GM18867 (cell line): Measurements from ENCODE around the gene CD1B.
"Not testable (repeated sequence)": the region's sequence is repeated elsewhere in the genome, so short reads cannot be mapped to it uniquely, and the experiment has no call there.

Experiments used
- ATAC-seq: cut with Tn5 transposase; IDR thresholded peaks from one replicate; pipeline ENCODE4 v1.9.1; 2021; ENCODE audit warnings: mild to moderate bottlenecking, moderate library complexity; ENCODE audit not compliant: unreplicated experiment

The CD1B gene

GRCh38 chr1:158331481-158332150 lies at the start of gene CD1B:
CD1B (minus strand) TSS chr1:158331531; CDS start chr1:158331423, 108 bp downstream.
- no peak for ATAC-seq

- ATAC-seq: no peak
These were observed 43.5 kb upstream of the CD1B start for GRCh38 chr1:158374860-158375259.

DNA sequence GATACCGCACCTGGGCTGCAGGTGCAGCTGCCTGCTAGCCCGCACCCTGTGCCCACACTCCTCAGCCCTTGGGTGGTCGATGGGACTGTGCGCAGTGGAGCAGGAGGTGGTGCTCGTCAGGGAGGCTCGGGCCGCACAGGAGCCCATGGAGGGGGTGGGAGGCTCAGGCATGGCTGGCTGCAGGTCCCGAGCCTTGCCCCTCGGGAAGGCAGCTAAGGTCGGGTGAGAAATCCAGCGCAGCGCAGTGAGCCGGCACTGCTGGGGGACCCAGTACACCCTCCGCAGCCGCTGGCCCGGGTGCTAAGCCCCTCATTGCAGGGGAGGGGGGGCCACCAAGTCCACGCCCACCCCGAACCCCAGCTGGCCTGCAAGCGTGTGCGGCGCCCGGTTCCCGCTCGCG lies 42.8 kb upstream of the CD1B start:
- ATAC-seq: not testable (repeated sequence)

DNA sequence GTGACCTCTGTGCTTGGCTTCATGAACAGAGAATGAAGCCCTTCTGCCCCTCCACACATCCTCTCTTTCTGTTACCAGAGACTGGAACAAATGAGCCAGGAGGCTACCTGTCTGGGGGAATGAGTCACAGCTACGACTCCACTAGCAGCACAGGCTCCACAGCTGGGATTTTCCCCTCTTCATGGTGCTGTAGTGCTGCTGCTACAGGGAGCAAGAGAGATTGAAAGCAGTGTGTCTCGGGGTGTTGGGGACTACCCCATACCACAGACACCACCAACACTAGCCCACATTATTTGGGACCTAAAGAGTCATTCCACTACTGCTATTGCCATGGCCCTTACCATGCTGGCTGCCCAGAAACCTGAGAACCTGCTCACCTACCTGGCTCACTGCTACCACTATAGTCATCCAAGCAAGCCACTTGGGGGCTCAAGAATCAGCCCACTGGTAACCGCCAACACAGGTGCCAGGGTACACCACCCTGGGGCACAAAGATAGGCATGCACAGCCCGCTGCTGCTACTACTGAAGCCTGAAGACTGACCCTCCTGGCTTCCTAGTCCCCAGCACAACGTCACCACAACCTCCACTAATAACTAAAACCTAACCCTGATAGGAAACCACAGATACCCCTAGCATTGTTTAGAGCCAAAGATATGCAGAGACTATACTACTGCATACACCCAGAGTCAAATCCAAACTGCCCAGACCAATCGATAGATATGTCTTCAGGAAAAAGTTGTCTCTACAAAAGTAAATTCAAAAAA lies 40.0 kb upstream of the CD1B start:
- ATAC-seq: peak; percentile 91

DNA sequence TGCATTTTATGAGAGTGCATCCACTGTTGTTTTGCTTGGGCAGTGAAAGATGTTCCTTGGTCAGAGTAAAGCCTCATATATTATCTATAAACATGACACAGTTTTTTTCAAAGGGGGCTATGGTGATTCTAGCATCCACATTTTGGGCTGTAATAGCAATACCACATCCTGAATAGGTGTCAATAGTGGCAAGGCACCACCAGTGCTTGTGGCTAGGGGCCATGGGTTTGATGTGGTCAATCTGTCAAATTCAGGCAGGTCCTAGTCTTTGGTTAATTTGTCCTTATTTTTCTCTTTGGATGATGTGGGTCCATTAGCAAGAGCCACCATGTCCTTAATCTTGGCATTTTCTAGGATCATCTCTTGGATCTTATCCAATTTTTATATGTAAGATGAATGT lies 35.5 kb upstream of the CD1B start:
- ATAC-seq: no peak

GRCh38 chr1:158362941-158363340 lies 31.6 kb upstream of the CD1B start:
- no peak for ATAC-seq

DNA sequence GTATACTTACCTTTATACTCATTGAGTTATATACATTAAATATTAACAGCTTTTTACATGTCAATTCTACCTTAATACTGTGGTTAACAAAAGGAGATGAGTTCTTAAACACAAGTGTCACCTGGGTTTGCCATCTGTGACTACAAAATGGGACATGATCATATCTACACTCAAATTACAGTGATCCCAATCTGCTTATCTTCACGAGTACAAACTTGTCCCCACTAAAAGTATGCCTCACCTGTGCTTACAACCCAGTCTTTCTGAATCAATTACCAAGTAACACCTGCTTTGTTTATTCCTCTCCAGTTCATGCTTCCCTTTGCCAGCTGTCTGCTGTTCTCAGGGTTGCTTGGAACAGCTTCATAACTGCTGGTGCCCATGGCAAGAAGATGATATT lies 31.2 kb upstream of the CD1B start:
- ATAC-seq: no peak

- ATAC-seq: no peak
These were observed 26.1 kb upstream of the CD1B start for GRCh38 chr1:158357441-158357840.

DNA sequence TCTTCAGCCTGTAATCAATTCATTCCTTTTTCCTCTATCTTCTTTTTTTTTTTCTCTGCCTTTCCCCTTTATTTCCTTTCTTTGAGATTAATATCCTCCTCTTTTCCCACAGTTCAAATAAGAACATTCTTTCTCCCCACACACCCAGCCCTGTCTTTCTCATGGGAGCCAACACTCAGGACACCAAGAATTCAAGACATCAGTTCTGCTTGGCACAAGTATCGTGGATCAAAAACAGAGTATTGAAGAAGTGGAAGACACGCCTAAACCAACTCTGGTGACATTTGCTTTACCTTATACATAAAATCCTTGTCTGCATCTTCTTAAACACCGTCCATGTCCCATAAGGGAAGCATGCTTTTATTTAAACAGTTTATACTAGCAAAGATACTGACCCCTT lies 25.3 kb upstream of the CD1B start:
- no peak for ATAC-seq

DNA sequence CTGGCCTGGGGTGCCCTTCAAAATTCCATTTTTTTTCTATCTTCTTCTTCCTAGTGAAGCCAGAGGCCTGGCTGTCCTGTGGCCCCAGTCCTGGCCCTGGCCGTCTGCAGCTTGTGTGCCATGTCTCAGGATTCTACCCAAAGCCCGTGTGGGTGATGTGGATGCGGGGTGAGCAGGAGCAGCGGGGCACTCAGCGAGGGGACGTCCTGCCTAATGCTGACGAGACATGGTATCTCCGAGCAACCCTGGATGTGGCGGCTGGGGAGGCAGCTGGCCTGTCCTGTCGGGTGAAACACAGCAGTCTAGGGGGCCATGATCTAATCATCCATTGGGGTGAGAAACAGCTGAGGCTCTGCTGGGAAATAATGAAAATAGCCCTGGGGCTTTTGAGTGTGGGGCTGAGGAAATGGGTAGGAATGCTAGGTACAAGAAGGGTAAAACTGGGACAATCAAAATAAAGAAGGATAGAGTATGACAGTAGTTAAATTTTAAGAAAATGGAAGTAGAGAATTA lies 24.5 kb upstream of the CD1B start:
- no peak for ATAC-seq

- ATAC-seq: no peak
These were observed 22.9 kb upstream of the CD1B start for GRCh38 chr1:158354255-158354654.

DNA sequence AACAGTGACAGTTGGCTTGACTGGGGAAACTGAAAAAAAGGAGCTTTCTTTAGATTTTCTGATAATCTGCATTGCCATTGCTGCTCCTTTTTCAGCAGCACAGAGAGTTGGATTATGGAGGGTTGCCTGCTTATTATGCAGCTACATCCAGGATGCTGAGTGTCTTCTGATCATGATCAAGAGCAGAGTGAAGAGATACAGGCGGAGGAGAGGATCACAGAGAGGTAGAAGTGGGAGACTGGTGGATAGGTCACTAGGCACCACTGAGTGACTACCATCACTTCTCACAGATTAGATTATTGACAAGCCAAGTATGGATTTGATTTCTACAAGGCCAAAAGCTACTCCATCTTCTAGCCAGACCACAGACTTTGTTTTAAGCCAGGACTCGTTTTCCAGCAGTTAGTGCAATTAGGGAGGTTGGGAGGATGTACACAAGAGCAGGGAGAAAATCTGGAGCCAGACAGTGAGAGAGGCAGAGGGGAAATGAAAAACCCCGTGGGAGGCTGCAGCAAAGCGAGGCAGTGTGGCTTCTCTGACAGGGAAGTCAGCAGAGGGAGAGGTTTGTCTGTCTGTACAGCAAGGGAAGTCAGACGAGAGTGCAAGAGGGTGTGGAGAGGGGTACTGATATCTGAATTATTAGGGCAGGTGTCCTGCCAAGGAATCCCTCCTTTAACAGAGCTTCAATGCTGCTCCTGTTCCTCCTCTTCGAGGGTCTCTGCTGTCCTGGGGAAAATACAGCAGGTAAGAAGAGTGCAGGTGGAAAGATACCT lies 22.2 kb upstream of the CD1B start, which contains the start of gene CD1E:
Gene CD1E (plus strand): TSS at position 592 of the 773 bp plus-strand sequence. CDS start 95 bp downstream, at position 687.
- no peak for ATAC-seq

- ATAC-seq: not testable (repeated sequence)
These were observed 17.6 kb upstream of the CD1B start for GRCh38 chr1:158348946-158349345.

GRCh38 chr1:158336413-158336812 lies 5.1 kb upstream of the CD1B start:
- ATAC-seq: not testable (repeated sequence)

GRCh38 chr1:158335213-158335532 lies 3.8 kb upstream of the CD1B start:
- no peak for ATAC-seq

- no peak for ATAC-seq
These were observed 3.3 kb upstream of the CD1B start for GRCh38 chr1:158334526-158335212.

- ATAC-seq: no peak
These were observed 2.2 kb upstream of the CD1B start for GRCh38 chr1:158333405-158334155.

DNA sequence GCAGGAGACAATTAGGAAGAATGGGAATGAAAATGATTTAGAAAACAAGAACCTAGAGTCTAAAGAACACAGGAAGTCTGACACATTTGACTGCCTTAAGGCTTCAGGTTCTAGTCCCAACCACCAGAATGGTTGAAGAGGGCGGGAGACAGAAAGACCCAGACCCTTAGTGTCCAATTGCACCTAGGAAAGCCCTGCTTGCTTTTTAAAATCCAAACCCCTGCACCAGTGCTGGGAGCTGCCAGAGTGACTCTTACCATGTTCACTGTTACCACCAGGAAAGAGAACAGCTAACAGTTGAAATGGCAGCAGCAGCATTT lies 265 bp downstream of the CD1B start:
- ATAC-seq: no peak

DNA sequence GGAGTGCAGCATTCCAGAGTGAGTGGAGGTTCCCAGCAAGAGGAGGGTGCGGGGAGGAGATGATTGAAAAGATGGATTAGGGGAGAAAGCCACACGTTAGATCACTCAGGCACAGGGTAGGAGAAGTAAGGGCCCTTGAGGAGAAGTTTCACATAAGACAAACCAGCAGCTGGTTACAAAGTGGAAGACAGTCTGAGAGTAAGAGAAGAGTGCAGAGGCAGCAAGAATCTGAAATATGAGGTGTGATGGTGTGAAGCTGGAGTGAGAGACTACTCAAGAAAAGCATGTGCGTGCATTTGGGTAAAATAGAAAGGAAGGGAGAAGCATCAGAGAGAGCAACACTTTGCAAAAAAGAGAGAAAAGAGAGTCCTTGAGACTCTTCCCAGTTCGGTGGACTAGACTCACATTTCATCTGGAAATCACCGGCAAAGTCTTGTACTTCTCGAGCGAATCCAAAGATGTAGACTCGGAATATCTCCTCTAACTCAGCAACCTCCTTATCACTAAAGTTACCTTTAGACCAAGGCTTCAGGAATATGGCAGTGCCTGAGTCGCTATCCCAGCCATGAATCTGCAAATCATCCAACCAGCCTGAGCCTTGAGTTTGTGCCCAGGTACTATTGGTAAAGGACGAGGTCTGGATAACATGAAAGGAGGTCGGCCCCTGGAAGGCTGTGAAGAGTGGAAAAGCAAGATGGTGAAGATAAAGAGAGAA lies 783 bp downstream of the CD1B start:
- ATAC-seq: no peak

DNA sequence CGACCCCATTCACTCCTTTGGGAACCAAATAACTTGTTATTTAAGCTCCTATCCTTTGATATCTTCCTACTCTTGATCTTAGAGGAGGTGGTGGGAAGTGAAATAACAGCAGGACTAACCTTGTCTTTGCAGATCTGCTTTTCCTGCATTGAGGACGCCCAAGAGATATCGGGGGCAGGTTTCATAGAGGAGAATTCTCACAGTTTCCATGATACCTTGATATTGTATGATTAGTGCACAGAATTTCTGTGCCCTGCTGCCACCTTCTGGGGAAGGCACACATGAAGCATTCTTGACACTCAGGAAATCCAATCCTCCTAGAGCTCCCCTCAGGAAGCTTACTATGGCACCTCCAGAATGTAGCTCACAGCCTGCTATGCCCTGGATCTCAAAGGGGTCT lies 1.6 kb downstream of the CD1B start:
- ATAC-seq: no peak
